22Rv1 (cell line): ENCODE measurements around the gene PICALM.

Experiments
- H3K27ac ChIP-seq: fragments of 450-650 bp; 2 replicates; pipeline ENCODE4 v1.5.1; 2017
- ZFX ChIP-seq: fragments of 450-650 bp; IDR thresholded peaks from 2 replicates; pipeline ENCODE4 v1.6.1; 2017; ENCODE audit warnings: antibody characterized with exemption, borderline replicate concordance
- TF ChIP-seq, protein P1 (sequence below): fragments of 450-650 bp; IDR thresholded peaks from 2 replicates; pipeline ENCODE4 v1.5.1; 2017; ENCODE audit warnings: mild to moderate bottlenecking

The PICALM gene

DNA sequence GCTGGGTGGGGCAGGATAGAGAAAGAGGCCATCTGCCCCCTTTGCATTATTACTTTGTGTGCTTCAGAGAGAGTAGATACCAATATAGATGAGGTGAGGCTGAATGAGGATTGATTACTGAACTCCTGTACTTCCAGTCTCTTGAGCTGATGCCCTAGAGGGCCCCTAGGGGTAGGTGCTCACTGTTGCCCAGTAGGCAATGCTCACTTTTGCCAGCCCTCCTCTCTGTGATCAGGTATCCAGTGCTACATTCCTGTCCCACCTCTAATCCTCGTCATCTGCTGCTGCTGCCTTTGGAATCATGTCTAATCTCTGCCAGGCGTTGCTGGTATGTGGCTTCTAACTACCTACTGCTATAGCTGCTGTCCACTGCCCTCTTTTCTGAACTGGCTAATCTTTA, 156.5 kb downstream of the PICALM start:
- TF ChIP-seq ZFX, result no peak
- TF ChIP-seq, protein P1, sequence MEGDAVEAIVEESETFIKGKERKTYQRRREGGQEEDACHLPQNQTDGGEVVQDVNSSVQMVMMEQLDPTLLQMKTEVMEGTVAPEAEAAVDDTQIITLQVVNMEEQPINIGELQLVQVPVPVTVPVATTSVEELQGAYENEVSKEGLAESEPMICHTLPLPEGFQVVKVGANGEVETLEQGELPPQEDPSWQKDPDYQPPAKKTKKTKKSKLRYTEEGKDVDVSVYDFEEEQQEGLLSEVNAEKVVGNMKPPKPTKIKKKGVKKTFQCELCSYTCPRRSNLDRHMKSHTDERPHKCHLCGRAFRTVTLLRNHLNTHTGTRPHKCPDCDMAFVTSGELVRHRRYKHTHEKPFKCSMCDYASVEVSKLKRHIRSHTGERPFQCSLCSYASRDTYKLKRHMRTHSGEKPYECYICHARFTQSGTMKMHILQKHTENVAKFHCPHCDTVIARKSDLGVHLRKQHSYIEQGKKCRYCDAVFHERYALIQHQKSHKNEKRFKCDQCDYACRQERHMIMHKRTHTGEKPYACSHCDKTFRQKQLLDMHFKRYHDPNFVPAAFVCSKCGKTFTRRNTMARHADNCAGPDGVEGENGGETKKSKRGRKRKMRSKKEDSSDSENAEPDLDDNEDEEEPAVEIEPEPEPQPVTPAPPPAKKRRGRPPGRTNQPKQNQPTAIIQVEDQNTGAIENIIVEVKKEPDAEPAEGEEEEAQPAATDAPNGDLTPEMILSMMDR, result no peak
- H3K27ac ChIP-seq, result no peak overlapping the region
